IMR-90 (cell line): ENCODE data around the gene HOXB9. TPM values are rescaled to one million over a fixed set of nuclear protein-coding genes. Genes with fewer than 3 reads are reported as not detected.
A peak's percentile ranks its signal among the peaks of the same experiment; 100 is the strongest.

Experiments
- ATAC-seq: fragments of 200-7000 bp; cut with Tn5 transposase; 2 replicates; pipeline ENCODE4 v1.9.1; 2020; ENCODE audit warnings: low read depth, mild to moderate bottlenecking, moderate library complexity
- BruUV-seq: library from RNA; stranded (reverse); fragments of 400-500 nt; replicated peaks from 2 replicates; lab custom pipeline; 2021; lab: Mats Ljungman, UMichigan
- CTCF ChIA-PET: fragments of 300-600 bp; formaldehyde crosslinking; extraction: SDS; loops from one replicate; lab custom pipeline; 2021; ENCODE audit warnings: antibody characterized with exemption; lab: Yijun Ruan, JAX
- POLR2A ChIA-PET: fragments of 300-600 bp; sonication (Branson Sonifier 250); formaldehyde crosslinking; loops from one replicate; lab custom pipeline; 2022; ENCODE audit warnings: antibody characterized with exemption; ENCODE audit not compliant: unreplicated experiment; lab: Charles Lee
- DNase-seq: peaks from one replicate; pipeline ENCODE4 v3.0.0; 2013
- H2AFZ ChIP-seq: replicated peaks from 2 replicates; pipeline ENCODE3; 2013; ENCODE audit warnings: low read length, mild to moderate bottlenecking; ENCODE audit not compliant: poor library complexity
- H2AK5ac ChIP-seq: 2 replicates; pipeline ENCODE4 v1.6.1; 2013; ENCODE audit warnings: low read depth, low read length, inconsistent platforms
- H2AK9ac ChIP-seq: replicated peaks from 2 replicates; pipeline ENCODE3; 2013; ENCODE audit warnings: mild to moderate bottlenecking, low read depth, low read length, moderate library complexity; ENCODE audit not compliant: poor library complexity
- H2BK120ac ChIP-seq: 2 replicates; pipeline ENCODE4 v1.6.1; 2013; ENCODE audit warnings: low read depth, low read length, inconsistent platforms
- H2BK15ac ChIP-seq: 3 replicates; pipeline ENCODE4 v1.6.1; 2013; ENCODE audit warnings: low read depth, low read length, inconsistent platforms
- H2BK20ac ChIP-seq: 2 replicates; pipeline ENCODE4 v1.6.1; 2013; ENCODE audit warnings: low read depth, mild to moderate bottlenecking, inconsistent platforms, low read length, moderate library complexity
- H2BK5ac ChIP-seq: 2 replicates; pipeline ENCODE4 v1.6.1; 2013; ENCODE audit warnings: mild to moderate bottlenecking, low read depth, low read length, inconsistent platforms; ENCODE audit not compliant: poor library complexity, severe bottlenecking
- H3K14ac ChIP-seq: replicated peaks from 2 replicates; pipeline ENCODE4 v1.6.1; 2013; ENCODE audit warnings: low read depth, low read length, inconsistent platforms
- H3K18ac ChIP-seq: 2 replicates; pipeline ENCODE4 v1.6.1; 2013; ENCODE audit warnings: low read depth, low read length, control low read depth
- H3K23ac ChIP-seq: 2 replicates; pipeline ENCODE4 v1.6.1; 2013; ENCODE audit warnings: low read depth, low read length, inconsistent platforms
- H3K27ac ChIP-seq: 2 replicates; pipeline ENCODE4 v1.5.1; 2013; ENCODE audit warnings: mild to moderate bottlenecking, control low read depth, low read length; ENCODE audit not compliant: insufficient read depth
- H3K27me3 ChIP-seq: 2 replicates; pipeline ENCODE4 v1.6.1; 2013; ENCODE audit warnings: low read length; ENCODE audit not compliant: control insufficient read depth, insufficient read depth
- H3K36me3 ChIP-seq: 2 replicates; pipeline ENCODE4 v1.6.1; 2013; ENCODE audit warnings: low read length, mixed read lengths; ENCODE audit not compliant: control insufficient read depth, insufficient read depth
- H3K4ac ChIP-seq: 2 replicates; pipeline ENCODE4 v1.6.1; 2013; ENCODE audit warnings: low read depth, low read length, inconsistent platforms
- H3K4me1 ChIP-seq: 2 replicates; pipeline ENCODE4 v1.6.1; 2013; ENCODE audit warnings: low read length, mixed read lengths; ENCODE audit not compliant: control insufficient read depth, insufficient read depth
- H3K4me2 ChIP-seq: 2 replicates; pipeline ENCODE4 v1.6.1; 2013; ENCODE audit warnings: low read depth, mild to moderate bottlenecking, control low read depth, low read length, moderate library complexity
- H3K4me3 ChIP-seq: 2 replicates; pipeline ENCODE4 v1.5.1; 2013; ENCODE audit warnings: low read depth, mild to moderate bottlenecking, control low read depth, low read length, moderate library complexity; ENCODE audit not compliant: insufficient read depth
- H3K56ac ChIP-seq: 2 replicates; pipeline ENCODE4 v1.6.1; 2013; ENCODE audit warnings: low read length, inconsistent platforms; ENCODE audit not compliant: insufficient read depth; ENCODE audit errors: extremely low read depth
- H3K79me1 ChIP-seq, 2 experiments: 2 replicates each; pipeline ENCODE4 v1.6.1; 2013; ENCODE audit warnings: low read length in 2 of 2, inconsistent platforms in 1 of 2, low read depth in 1 of 2
- H3K9ac ChIP-seq: 2 replicates; pipeline ENCODE4 v1.6.1; 2013; ENCODE audit warnings: low read depth, low read length, control low read depth
- H3K9me1 ChIP-seq: 2 replicates; pipeline ENCODE4 v1.6.1; 2013; ENCODE audit warnings: low read length, inconsistent platforms; ENCODE audit not compliant: insufficient read depth
- H3K9me3 ChIP-seq: 2 replicates; pipeline ENCODE4 v1.6.1; 2013; ENCODE audit warnings: low read length; ENCODE audit not compliant: control insufficient read depth, insufficient read depth
- H4K20me1 ChIP-seq: 2 replicates; pipeline ENCODE4 v1.6.1; 2013; ENCODE audit warnings: low read length, inconsistent platforms; ENCODE audit not compliant: insufficient read depth
- H4K5ac ChIP-seq: 2 replicates; pipeline ENCODE4 v1.6.1; 2013; ENCODE audit warnings: mild to moderate bottlenecking, low read depth, low read length, control low read depth
- H4K8ac ChIP-seq, 2 experiments: 2 replicates each; pipeline ENCODE4 v1.6.1; 2013; ENCODE audit warnings: low read depth in 2 of 2, low read length in 2 of 2, control low read depth in 1 of 2, inconsistent platforms in 1 of 2
- H4K91ac ChIP-seq: 2 replicates; pipeline ENCODE4 v1.6.1; 2013; ENCODE audit warnings: low read depth, low read length, inconsistent platforms; ENCODE audit not compliant: insufficient read depth
- BHLHE40 ChIP-seq: fragments of 150-350 bp; IDR thresholded peaks from 2 replicates; pipeline ENCODE4 v1.6.1; 2016; ENCODE audit warnings: mild to moderate bottlenecking, low read depth, low read length
- CEBPB ChIP-seq: IDR thresholded peaks from 2 replicates; pipeline ENCODE4 v1.6.1; 2012; ENCODE audit warnings: low read depth, low read length, improper control_type of control experiment
- CHD1 ChIP-seq: IDR thresholded peaks from 2 replicates; pipeline ENCODE4 v1.6.1; 2012; ENCODE audit warnings: low read depth, low read length, improper control_type of control experiment
- CTCF ChIP-seq: conservative IDR thresholded peaks from 2 replicates; pipeline ENCODE4 v1.5.1; 2012; ENCODE audit warnings: mild to moderate bottlenecking, low read depth, low read length, improper control_type of control experiment
- MAFK ChIP-seq: IDR thresholded peaks from 2 replicates; pipeline ENCODE4 v1.6.1; 2012; ENCODE audit warnings: low read depth, low read length, improper control_type of control experiment
- MAZ ChIP-seq: IDR thresholded peaks from 2 replicates; pipeline ENCODE4 v1.6.1; 2012; ENCODE audit warnings: low read depth, mild to moderate bottlenecking, low read length, improper control_type of control experiment, moderate library complexity, borderline replicate concordance
- MXI1 ChIP-seq: IDR thresholded peaks from 2 replicates; pipeline ENCODE4 v1.6.1; 2012; ENCODE audit warnings: low read depth, mild to moderate bottlenecking, low read length, moderate library complexity, borderline replicate concordance
- POLR2A ChIP-seq: IDR thresholded peaks from 2 replicates; pipeline ENCODE4 v1.6.1; 2012; ENCODE audit warnings: mild to moderate bottlenecking, low read depth, low read length
- RAD21 ChIP-seq: IDR thresholded peaks from 2 replicates; pipeline ENCODE4 v1.6.1; 2012; ENCODE audit warnings: low read length, improper control_type of control experiment
- RCOR1 ChIP-seq: IDR thresholded peaks from 2 replicates; pipeline ENCODE4 v1.6.1; 2012; ENCODE audit warnings: mild to moderate bottlenecking, low read length, improper control_type of control experiment; ENCODE audit not compliant: insufficient replicate concordance
- SMC3 ChIP-seq: fragments of 150-350 bp; IDR thresholded peaks from 2 replicates; pipeline ENCODE4 v1.6.1; 2016; ENCODE audit warnings: low read depth, mild to moderate bottlenecking, antibody characterized with exemption, low read length, moderate library complexity
- USF2 ChIP-seq: fragments of 150-350 bp; IDR thresholded peaks from 2 replicates; pipeline ENCODE4 v1.6.1; 2017; ENCODE audit warnings: mild to moderate bottlenecking, antibody characterized with exemption, low read length, low read depth
- WGBS, 2 experiments: methylation state at CpG; one replicate each; pipeline versions ENCODE4 v1.1.5 to v1.1.7; 2013; ENCODE audit warnings: missing lambda C conversion rate in 2 of 2; ENCODE audit not compliant: insufficient read length in 1 of 2; ENCODE audit errors: extremely low coverage in 2 of 2; 5-methylcytosine and 5-hydroxymethylcytosine counted together
- dilution Hi-C: fragments of 300-500 bp; cut with HindIII; formaldehyde crosslinking; loops from one replicate; pipeline ENCODE4 v1.14.3; 2018; ENCODE audit warnings: low sequenced_read_pairs; ENCODE audit not compliant: unreplicated experiment
- in situ Hi-C: fragments of 300-500 bp; cut with MboI; formaldehyde crosslinking; loops from 3 replicates; pipeline ENCODE4 v1.14.3; 2019; ENCODE audit warnings: low sequenced_read_pairs, inconsistent platforms, mixed read lengths
- intact Hi-C: fragments of 100-400 bp; cut with micrococcal nuclease; formaldehyde crosslinking; loops from 2 replicates; pipeline ENCODE4 v1.10.0; 2022
- polyA plus RNA-seq, 3 experiments: library from polyadenylated mRNA; depleted of rRNA; stranded (reverse); fragments of >200 nt; gene quantifications; 2 replicates each; pipeline ENCODE4 v1.2.3, GENCODE V29; 2012; ENCODE audit warnings: low replicate concordance in 1 of 3
- total RNA-seq: library from RNA; depleted of rRNA; stranded (reverse); fragments of >200 nt; gene quantifications from 2 replicates; pipeline ENCODE4 v1.2.3, GENCODE V29; 2012
- TF ChIP-seq, protein P1 (sequence below): fragments of 150-350 bp; IDR thresholded peaks from 2 replicates; pipeline ENCODE4 v1.6.1; 2016; ENCODE audit warnings: low read depth, mild to moderate bottlenecking, low read length, moderate library complexity, borderline replicate concordance

Gene HOXB9
- total and polyA plus RNA-seq, 2 of the 4 experiments (the other 2 are of a cell fraction): 0.05 TPM; not detected in 1

GRCh38 chr17:48579760-48580554 lies 46.2 kb downstream of the HOXB9 start:
- Histone ChIP-seq H2AK9ac (peak overlapping the region; percentile 91), H3K14ac (peak overlapping the region; percentile 97), H4K20me1 (peaks cover 5% of the 10 kb centered on the region), H2AK5ac (0 out of 2 replicates have a peak overlapping the region, but pooled peaks have one; percentile 68), H2BK5ac (peak overlapping the region; percentile 99), H3K9me1 (no peaks in the 10 kb centered on the region; the same call in 1 of the 2 replicates), H3K4me2 (peak overlapping the region; percentile 93), H4K5ac (peak overlapping the region; percentile 86), H3K4me1 (peaks cover 14% of the 10 kb centered on the region), H3K9me3 (no peaks in the 10 kb centered on the region), H2AFZ (no peak overlapping the region), H3K9ac (peak overlapping the region; percentile 100), H4K91ac (peak overlapping the region; percentile 96), H2BK15ac (peak overlapping the region; percentile 63; the same call in 2 of the 3 replicates), H3K79me1 (no peaks in the 10 kb centered on the region), H3K23ac (peak overlapping the region; percentile 100), H4K8ac (peak overlapping the region; percentile 89 to 94), H3K56ac (peak overlapping the region; percentile 99), H2BK120ac (peak overlapping the region; percentile 93), H2BK20ac (peak overlapping the region; percentile 79), H3K4ac (peak overlapping the region; percentile 99), H3K36me3 (peaks cover 29% of the 10 kb centered on the region), H3K18ac (peak overlapping the region; percentile 96), H3K27ac (peak overlapping the region; percentile 100), H3K4me3 (peak overlapping the region; percentile 92), H3K27me3 (no peaks in the 10 kb centered on the region)
- dilution Hi-C loops: no loop called here
- in situ Hi-C loops: no loop called here
- ChIA-PET CTCF (interaction anchor here (0.6 kb wide), 1 partner anchor 228 kb away, joined by 7 read pairs; no protein-coding TSS in a partner anchor), POLR2A (interaction anchor here (0.5 to 1.2 kb wide), 5 partner anchors 11 to 437 kb away, joined by 3 to 9 read pairs (median 3); no protein-coding TSS in a partner anchor)
- no TSS peak for BruUV-seq
- ATAC-seq: no peak
- intact Hi-C loops: no loop called here
- no CpG with 5 or more reads among the region's 26 CpGs for WGBS, 2 experiments
- no peak for TF ChIP-seq CTCF
- no peak for TF ChIP-seq BHLHE40
- no peak for TF ChIP-seq RCOR1
- no peak for TF ChIP-seq MAFK
- no peak for TF ChIP-seq MXI1
- no peak for TF ChIP-seq CEBPB
- no peak for TF ChIP-seq POLR2A
- TF ChIP-seq RAD21: no peak
- no peak for TF ChIP-seq CHD1
- TF ChIP-seq, protein P1, sequence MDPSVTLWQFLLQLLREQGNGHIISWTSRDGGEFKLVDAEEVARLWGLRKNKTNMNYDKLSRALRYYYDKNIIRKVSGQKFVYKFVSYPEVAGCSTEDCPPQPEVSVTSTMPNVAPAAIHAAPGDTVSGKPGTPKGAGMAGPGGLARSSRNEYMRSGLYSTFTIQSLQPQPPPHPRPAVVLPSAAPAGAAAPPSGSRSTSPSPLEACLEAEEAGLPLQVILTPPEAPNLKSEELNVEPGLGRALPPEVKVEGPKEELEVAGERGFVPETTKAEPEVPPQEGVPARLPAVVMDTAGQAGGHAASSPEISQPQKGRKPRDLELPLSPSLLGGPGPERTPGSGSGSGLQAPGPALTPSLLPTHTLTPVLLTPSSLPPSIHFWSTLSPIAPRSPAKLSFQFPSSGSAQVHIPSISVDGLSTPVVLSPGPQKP: no peak
- TF ChIP-seq SMC3: no peak
- no peak for TF ChIP-seq MAZ
- no peak for TF ChIP-seq USF2
- DNase-seq: peak; percentile 82
